HG02981 (cell line): ENCODE results near the gene CD37.
A peak's percentile ranks its signal among the peaks of the same experiment; 100 is the strongest.
"Not testable (repeated sequence)": the region's sequence is repeated elsewhere in the genome, so short reads cannot be mapped to it uniquely, and the experiment has no call there.

ENCODE experiments used
- ATAC-seq: cut with Tn5 transposase; IDR thresholded peaks from one replicate; pipeline ENCODE4 v1.9.1; 2021; ENCODE audit warnings: mild to moderate bottlenecking, moderate library complexity; ENCODE audit not compliant: unreplicated experiment

CD37 gene, protein sequence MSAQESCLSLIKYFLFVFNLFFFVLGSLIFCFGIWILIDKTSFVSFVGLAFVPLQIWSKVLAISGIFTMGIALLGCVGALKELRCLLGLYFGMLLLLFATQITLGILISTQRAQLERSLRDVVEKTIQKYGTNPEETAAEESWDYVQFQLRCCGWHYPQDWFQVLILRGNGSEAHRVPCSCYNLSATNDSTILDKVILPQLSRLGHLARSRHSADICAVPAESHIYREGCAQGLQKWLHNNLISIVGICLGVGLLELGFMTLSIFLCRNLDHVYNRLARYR

DNA sequence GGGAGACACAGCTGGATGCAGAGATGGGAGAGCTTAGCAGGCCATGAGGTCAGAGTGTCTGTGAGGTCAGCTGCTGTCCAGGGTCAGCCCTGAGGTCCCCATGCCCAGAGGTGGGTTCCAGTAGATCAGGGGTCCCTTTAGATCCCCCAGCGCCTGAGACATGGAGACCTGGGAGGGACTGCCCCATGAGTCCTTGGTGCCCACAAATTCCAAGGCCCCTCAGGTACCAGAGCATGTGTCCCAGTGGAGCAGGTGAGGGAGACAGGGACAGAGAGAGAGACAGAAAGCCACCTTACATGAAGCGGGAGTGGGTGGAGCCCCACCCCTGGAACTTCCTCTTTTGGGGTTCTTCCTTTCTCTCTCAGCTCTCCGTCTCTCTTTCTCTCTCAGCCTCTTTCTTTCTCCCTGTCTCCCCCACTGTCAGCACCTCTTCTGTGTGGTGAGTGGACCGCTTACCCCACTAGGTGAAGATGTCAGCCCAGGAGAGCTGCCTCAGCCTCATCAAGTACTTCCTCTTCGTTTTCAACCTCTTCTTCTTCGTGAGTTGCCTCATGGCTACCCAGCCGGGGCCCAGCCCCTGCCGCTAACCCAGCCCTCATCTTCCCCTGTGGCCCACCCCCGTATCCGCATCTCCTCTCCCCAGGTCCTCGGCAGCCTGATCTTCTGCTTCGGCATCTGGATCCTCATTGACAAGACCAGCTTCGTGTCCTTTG is at the start of gene CD37:
CD37 (plus strand) TSS at position 336 of the 713 bp plus-strand sequence; CDS start at position 471, 135 bp downstream.
- ATAC-seq: no peak

DNA sequence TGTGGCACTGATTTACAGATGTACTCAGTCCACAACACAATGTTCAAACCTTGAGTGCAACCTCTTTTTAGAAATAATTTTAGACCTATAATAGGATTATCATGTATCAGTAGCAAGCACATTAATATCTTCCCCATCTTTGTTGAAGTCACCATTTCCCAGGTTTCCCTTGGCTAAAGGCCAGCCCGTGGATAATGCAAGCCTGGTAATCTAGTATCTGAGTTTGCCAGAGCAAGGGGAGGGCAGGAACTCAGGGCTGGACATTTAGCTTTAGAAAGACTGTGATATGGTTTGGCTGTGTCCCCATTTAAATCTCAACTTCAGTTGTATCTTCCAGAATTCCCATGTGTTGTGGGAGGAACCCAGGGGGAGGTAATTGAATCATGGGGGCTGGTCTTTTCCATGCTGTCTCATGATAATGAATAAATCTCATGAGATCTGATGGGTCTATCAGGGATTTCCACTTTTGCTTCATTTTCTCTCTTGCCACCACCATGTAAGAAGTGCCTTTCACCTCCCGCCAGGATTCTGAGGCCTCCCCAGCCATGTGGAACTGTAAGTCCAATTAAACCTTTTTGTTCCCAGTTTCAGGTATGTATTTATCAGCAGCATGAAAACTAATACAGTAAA is 48.0 kb upstream of the CD37 start:
- ATAC-seq: no peak

DNA sequence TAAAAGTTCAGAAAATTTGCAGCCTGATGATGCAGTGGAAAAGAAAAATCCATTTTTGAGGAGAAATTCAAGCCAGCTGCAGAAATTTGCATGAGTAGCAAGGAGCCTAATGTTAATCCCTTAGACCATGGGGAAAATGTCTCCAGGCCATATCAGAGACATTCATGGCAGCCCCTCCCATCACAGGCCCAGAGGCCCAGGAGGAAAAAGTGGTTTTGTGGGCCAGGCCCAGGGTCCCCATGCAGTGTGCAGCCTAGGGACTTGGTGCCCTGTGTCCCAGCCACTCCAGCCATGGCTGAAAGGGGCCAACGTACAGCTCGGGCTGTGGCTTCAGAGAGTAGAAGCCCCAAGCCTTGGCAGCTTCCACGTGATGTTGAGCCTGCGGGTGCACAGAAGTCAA is 47.0 kb upstream of the CD37 start:
- ATAC-seq: not testable (repeated sequence)

DNA sequence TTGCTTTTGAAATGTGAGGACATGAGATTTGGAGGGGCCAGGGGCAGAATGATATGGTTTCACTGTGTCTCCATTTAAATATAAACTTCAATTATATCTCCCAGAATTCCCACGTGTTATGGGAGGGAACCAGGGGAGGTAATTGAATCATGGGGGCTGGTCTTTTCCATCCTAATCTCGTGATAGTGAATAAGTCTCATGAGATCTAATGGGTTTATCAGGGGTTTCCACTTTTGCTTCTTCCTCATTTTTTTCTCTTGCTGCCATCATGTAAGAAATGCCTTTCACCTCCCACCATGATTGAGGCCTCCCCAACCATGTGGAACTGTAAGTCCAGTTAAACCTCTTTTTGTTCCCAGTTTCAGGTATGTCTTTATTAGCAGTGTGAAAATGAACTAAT is 45.9 kb upstream of the CD37 start:
- not testable (repeated sequence) for ATAC-seq

DNA sequence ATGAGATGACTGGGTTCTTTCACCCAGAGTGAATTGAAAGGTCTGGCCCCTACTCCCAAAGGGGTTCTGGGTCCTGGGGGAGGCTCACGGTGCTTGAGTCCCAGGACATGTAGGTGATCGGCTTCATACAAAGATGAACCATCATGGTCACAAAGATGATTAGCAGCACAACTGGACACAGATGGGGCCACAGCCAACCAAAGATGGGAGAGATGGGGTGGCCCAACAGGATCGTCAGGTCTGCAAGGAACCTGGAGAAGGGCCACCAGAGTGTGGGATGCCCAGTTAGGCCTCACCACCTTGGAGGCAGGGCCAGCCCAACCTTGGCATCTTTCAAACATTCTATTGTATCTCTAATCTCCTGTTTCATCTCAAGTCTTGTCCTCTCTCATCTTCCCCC is 44.7 kb upstream of the CD37 start:
- ATAC-seq: no peak

DNA sequence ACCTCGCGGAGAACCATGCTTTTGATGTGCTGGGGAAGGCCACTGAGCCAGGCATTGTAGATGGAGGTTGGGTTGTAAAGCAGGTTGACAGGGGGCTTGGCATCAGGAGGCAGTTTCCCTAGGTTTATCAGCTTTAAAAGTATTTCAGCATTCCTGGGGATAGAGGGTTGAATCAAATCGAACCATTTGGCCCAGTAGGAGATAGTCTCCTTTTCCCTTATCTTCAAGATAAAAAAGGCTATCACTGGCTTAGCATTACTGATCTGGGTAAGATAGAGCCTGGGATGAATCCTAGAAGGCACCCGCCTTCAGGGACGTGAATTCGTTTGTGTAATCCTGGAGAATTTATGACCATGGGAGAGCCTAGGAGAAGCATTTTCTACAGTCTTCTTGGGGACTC is 40.8 kb upstream of the CD37 start:
- no peak for ATAC-seq

DNA sequence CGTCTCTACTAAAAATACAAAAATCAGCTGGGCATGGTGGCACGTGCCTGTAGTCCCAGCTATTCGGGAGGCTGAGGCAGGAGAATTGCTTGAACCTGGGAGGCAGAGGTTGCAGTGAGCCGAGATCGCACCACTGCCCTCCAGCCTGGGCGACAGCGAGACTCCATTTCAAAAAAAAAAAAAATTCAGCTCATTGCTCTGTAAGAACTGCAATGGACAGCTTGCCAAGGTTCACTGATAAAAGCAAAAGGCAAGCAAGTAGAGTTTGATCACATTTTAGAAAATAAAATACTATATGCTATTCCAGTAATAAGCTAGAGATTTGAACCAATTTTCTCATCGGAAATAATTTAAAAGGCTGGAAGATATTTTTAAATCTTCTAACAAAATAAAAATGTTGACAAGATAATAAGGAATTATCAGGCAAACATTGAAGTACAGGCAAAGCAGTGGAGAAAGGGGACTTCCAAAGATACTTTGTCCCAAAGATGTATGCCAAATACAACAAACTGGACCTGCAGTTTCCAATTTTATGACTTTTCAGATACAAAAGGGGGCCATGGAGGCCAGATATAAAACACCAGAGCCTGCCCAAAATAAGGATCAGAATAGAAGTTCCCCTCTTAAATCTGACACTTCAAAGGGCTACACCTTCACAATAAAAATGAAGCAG is 39.9 kb upstream of the CD37 start:
- ATAC-seq: no peak

DNA sequence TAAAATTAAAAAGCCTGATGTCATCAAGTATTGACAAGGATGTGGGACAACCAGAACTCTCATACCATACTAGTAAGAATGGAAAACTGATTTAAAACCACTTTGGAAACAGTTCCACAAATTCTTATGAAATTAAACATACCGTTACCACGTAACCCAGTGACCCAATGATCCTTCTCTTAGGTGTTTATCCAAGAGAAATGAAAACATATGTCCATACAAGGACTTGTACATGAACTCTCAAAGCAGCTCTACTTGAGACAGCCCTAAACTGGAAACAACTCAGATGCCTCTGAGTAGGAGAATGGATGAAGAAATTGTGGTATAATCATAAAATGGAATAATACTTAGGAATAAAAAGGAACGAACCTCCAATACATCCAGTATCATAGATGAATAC is 37.8 kb upstream of the CD37 start:
- ATAC-seq: no peak

DNA sequence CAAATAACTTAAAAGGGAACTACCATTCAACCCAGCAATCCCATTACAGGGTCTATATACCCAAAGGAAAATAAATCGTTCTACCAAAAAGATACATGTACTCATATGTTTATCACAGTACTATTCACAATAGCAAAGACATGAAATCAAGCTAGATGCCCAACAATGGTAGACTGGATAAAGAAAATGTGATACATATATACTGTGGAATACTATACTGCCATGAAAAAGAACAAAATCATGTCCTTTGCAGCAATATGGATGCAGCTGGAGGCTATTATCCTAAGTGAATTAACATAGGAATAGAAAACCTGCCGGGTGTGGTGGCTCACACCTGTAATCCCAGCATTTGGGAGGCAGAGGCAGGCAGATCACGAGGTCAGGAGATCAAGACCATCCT is 36.6 kb upstream of the CD37 start:
- ATAC-seq: not testable (repeated sequence)

DNA sequence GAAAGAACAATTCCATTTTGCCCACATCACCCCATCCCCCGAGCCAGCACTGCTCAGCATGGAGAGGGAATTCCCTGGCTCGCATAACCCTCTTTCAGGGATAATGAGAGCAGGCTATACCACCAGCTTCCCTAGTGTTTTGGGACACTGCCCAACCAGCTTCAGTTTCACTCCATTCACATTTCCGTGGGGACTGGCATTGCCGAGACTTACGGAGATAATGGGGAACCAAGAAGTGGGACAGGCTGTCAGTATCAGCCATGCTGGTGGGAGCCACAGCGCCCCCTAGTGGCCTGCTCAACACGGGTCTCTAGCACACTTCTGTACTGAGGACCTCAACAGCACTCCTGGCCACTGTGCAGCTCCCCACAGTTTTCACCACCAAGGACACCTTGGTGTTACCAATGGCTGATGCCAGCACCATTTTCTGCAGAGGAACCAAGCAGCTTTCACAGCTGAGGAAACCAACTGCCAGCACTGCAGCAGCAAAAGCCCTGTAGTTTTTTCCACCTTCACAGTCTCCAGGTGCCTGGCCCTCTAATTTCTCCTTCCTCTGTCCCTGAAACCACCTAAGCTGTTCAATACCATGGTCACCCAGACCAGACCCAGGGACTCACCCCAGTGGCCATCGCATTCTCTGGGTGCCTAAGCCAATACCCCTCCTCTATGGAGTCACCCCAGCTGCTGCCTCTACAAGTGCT is 33.9 kb upstream of the CD37 start:
- peak; percentile 69 for ATAC-seq

DNA sequence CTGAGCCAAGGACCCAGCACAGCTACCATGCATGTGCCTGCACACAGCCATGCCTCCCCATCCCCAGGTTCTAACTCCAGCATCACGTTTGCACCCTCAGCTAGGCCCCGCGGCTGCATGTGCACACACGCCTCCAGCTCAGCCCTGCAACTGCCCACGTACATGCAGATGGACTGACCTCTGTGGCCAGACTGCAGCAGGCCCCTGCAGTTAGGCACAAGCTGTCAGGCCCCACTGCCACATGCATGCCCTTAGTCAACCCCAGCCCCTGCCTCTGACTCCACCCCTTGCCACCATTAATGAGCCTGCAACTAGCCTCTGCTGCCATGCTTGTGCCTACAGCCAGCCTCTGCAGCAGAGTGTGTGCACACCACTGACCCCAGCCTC is 33.3 kb upstream of the CD37 start:
- no peak for ATAC-seq

DNA sequence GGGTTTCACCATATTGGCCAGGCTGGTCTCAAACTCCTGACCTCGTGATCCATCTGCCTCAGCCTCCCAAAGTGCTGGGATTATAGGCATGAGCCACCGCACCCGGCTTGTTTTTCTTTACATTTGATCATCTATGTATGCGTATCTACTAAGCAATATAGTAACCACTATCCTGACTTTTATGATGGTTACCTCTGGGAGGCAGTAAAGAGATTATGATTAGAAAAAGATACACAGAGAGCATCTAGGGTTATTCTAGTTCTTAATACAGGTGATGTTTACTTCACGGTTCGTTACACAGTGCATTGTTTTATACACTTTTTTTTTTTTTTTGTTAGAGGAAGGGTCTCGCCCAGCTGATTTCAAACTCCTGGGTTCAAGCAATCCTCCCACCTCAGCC is 28.5 kb upstream of the CD37 start:
- not testable (repeated sequence) for ATAC-seq

DNA sequence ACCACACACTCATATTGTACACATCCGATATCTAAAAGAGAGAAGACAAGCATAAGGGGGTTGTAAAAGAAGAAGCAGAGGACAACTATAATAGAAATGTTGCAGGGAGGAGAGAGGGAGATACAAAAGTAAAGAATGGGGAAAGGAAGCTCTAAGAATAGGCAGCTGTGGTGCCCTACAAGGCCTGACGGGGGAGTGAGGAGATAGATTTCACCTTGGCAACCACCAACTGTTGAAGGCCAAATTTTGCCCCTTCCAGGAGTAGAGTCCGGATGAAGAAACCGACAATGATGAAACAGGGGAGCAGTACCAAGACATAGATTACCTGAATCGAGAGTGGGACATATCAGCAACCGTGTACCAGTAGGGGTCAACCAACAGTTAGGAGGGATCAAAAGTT is 26.1 kb upstream of the CD37 start:
- no peak for ATAC-seq

DNA sequence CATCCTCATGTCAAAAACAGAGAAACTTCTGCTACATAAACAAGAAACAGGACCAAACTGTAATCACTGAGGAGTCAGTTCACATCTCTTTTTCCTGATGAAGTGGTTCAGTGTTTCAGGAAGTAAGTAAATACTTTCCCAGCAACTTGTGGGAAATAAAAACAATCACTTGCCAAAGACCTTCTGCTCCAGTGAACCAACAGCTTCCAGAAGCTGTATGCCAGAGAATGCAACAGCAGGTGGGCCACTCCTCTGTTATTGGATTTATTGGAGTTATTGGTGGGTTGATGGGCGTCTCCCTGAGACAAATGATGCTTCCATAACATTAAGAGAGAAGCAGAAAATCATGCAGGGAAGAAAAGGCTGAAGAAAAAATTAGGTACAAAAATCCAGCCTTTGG is 20.1 kb upstream of the CD37 start:
- ATAC-seq: no peak

DNA sequence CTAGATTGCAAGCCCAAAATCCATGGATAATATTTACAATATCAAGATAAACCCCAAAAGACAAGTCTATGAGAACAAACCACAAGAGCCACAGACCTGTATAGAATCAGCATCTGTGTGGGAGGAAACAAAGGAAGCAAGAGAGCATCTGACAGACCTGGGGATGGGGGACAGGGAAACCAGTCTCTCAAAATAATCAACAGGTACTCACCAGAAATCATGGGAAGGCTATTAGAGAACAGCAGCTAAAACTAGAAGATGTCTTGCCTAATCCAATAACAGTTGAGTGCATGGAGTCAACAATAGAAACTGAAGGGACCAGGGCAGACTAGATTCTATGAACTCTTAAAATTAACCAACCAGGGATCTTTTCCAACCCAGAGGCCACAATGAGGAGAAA is 18.9 kb upstream of the CD37 start:
- no peak for ATAC-seq

DNA sequence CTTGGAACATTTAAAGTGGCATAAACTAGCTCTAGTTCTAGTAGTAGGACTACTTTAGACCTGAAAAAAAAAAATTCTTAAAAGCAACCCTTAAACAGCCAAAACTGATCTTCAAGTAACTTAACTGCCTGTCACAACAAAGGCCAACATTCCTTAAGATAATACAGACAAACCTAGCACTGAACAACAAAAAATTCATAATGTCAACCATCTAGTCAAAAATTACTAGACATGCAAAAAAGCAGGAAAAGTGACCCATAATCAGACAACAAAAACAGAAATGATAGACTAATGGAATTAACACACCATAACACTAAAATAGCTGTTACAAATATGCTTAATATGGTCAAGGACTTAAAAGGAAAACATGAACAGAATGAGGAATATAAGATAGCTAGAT is 16.9 kb upstream of the CD37 start:
- ATAC-seq: no peak

DNA sequence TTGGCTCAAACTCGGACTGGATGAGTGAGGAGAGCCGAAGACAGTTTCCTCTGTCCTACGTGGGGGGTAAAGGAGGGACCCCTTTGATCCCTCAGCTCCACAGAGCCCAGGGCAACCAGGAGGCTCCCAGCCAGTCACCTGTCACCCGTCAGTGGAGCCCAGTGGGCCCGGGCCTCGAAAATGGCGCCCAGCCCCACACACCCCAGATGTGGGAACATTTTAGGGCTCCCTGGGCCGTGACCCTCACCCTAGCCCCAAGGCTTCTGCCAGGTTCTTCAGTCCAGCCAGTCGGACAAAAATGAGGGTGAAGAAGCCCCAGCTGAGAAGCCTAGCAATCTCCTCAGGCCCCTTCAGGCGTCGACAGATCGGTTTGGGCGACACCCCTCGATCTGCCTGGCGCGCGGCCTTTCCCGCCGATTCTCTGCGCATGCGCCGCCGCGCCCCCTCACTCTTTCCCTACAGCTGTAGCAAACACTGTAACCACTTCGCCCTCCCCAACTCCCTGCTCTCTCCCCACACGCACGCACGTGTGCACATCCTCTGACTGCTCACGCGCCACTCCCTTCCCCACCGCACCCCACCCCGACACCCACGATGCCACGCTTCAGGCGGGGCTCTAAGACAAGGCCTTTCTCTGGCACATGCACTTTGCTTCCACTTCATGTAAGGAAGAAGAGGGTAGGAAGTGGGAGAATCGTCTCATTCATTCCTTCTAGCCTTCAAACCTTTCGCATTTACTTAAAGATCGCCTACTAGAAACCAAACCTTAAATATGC is 10.2 kb upstream of the CD37 start, which contains the start of gene SLC6A16:
SLC6A16 (minus strand) TSS at position 391 of the 776 bp plus-strand sequence. CDS start 13,844 bp downstream, outside the sequence.
- no peak for ATAC-seq

DNA sequence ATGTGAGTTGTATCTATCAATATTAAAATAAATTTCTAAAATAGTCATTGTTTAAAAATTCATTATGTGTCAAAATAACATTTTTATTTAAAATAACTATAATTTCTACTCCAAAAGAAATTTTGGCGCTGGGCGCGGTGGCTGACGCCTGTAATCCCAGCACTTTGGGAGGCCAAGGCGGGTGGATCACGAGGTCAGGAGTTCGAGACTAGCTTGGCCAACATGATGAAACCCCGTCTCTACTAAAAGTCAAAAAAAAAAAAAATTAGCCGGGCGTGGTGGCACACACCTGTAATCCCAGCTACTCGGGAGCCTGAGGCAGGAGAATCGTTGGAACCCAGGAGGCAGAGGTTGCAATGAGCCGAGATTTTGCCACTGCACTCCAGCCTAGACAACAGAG is 9.4 kb upstream of the CD37 start:
- not testable (repeated sequence) for ATAC-seq

DNA sequence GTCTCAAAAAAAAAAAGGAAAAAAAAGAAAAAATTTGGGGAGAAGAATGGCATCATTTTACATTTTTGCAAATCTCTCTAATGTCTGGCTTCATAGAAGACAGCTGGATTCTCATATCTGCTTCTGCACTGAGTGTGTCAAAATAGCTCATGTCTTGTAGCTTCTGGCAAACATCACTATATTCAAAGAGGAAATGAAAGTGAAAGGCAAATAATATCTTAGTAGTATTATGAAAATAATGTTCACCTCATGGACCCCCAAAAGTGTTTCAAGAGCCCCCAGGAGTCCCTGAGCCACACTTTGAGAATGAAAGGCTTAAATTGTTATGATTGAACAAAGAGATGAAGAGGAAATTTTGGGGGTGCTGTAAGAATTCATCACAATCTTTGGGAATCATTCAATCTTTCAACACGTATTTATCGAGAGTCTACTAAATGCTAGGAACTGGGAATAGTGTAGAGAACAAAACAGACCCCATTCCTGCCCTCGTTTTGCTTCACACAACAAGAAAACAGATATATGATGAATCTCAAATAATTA is 9.0 kb upstream of the CD37 start:
- ATAC-seq: no peak
